CD4-positive, CD25-positive, alpha-beta regulatory T cell (primary cell): ENCODE measurements around the gene MAST4. TPM values are rescaled to one million over a fixed set of nuclear protein-coding genes. Genes with fewer than 3 reads are reported as not detected.

Experiments used
- ATAC-seq, 2 donors: fragments of 150-1000 bp; cut with Tn5 transposase; one replicate each; pipeline ENCODE4 v1.10.0; 2021; ENCODE audit warnings: low read depth in 2 of 2, moderate number of reproducible peaks in 2 of 2, moderate library complexity in 1 of 2
- DNase-seq, 3 donors: peaks; one replicate each; pipeline versions ENCODE4 v3.0.0 to v3.0.0-alpha.2; 2012 to 2022; ENCODE audit warnings: mixed read lengths in 1 of 3
- H3K27ac ChIP-seq: one replicate; pipeline ENCODE4 v1.7.0; 2013; ENCODE audit warnings: mild to moderate bottlenecking, low read length; ENCODE audit not compliant: insufficient read depth, poor library complexity, severe bottlenecking
- H3K27me3 ChIP-seq: one replicate; pipeline ENCODE4 v1.7.0; 2013; ENCODE audit warnings: low read length; ENCODE audit not compliant: control insufficient read depth, insufficient read depth
- H3K36me3 ChIP-seq: one replicate; pipeline ENCODE4 v1.7.0; 2013; ENCODE audit warnings: mild to moderate bottlenecking, low read length, moderate library complexity; ENCODE audit not compliant: control insufficient read depth, insufficient read depth
- H3K4me1 ChIP-seq: 2 replicates; pipeline ENCODE4 v1.7.0; 2013; ENCODE audit warnings: mild to moderate bottlenecking, low read length; ENCODE audit not compliant: insufficient read depth, control insufficient read depth, poor library complexity, severe bottlenecking
- H3K4me3 ChIP-seq: one replicate; pipeline ENCODE4 v1.7.0; 2013; ENCODE audit warnings: low read depth, mild to moderate bottlenecking, low read length, moderate library complexity
- H3K9me3 ChIP-seq, 2 experiments: 1 replicate in 1 of 2; 2 replicates in 1 of 2; pipeline ENCODE4 v1.7.0; 2013; ENCODE audit warnings: low read length in 2 of 2, mild to moderate bottlenecking in 1 of 2, moderate library complexity in 1 of 2; ENCODE audit not compliant: control insufficient read depth in 2 of 2
- H3K27ac Mint-ChIP-seq, 3 donors: one replicate each; pipeline ENCODE4 v1.8.0; 2020 to 2022; ENCODE audit warnings: mild to moderate bottlenecking in 3 of 3, mixed read lengths in 3 of 3, moderate library complexity in 2 of 3
- H3K27me3 Mint-ChIP-seq: one replicate; pipeline ENCODE4 v1.8.0; 2022; ENCODE audit warnings: mild to moderate bottlenecking, mixed read lengths
- H3K36me3 Mint-ChIP-seq: one replicate; pipeline ENCODE4 v1.8.0; 2020; ENCODE audit warnings: mixed read lengths
- H3K4me1 Mint-ChIP-seq, 4 donors: one replicate each; pipeline ENCODE4 v1.8.0; 2020 to 2022; ENCODE audit warnings: mixed read lengths in 4 of 4, mild to moderate bottlenecking in 1 of 4
- H3K4me3 Mint-ChIP-seq, 4 donors: one replicate each; pipeline ENCODE4 v1.8.0; 2020 to 2022; ENCODE audit warnings: mild to moderate bottlenecking in 4 of 4, mixed read lengths in 4 of 4, moderate library complexity in 3 of 4
- H3K9me3 Mint-ChIP-seq, 7 donors: one replicate each; pipeline ENCODE4 v1.8.0; 2020 to 2022; ENCODE audit warnings: mixed read lengths in 7 of 7, mild to moderate bottlenecking in 3 of 7, moderate library complexity in 2 of 7
- polyA plus RNA-seq, 4 donors: library from polyadenylated mRNA; unstranded; fragments of 300-500 nt; fragmentation: Illumina TruSeq; gene quantifications; one replicate each; pipeline ENCODE4 v1.2.3, GENCODE V29; 2021
- total RNA-seq: library from RNA; stranded (reverse); gene quantifications from one replicate; pipeline ENCODE4 v1.2.3, GENCODE V29; 2022

Gene MAST4
- total and polyA plus RNA-seq, 5 donors from 2014 or later: 11.7 to 54.1 (median 12.7) TPM

DNA sequence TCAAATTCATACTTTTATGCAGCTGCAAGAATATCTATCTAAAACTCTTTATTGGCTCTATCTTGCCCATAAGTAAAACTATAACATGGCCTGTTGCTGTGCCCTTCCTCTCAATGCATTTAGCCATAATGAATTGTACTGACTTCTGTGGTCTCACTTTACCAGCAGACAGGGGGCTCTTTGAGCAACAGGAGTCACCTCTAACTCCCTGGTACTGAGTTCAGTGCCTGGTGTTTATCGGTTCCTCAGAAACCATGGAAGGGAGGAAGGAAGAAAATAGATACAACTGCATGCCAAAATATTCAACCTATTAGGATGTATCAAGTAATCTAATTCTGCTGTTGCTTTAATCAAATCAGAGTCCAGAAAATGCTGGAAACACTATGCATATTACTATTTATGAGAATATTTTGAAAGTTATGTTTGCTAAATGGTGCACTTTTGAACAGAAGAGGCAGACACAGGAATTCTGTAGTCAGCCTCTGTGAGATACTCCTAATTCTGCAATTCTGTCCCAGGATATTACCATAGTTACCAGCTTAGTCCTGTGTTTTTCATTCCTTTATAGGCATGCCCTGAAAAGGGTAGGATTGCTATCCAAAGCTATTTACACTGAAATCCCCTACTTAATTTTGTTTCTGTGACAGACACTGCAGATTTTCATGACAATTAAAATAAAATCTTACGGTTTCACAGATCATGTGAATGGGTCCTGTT is 510.6 kb downstream of the MAST4 start:
- no peaks in the 10 kb centered on the region for H3K9me3 Mint-ChIP-seq
- no peak overlapping the region for H3K27ac ChIP-seq
- H3K36me3 Mint-ChIP-seq: peaks cover 67% of the 10 kb centered on the region
- no peak overlapping the region for H3K4me3 ChIP-seq
- no peak overlapping the region for H3K27ac Mint-ChIP-seq
- no peak for ATAC-seq
- H3K27me3 ChIP-seq: no peaks in the 10 kb centered on the region
- H3K9me3 ChIP-seq: no peaks in the 10 kb centered on the region
- H3K4me3 Mint-ChIP-seq: no peak overlapping the region
- H3K27me3 Mint-ChIP-seq: no peaks in the 10 kb centered on the region
- H3K36me3 ChIP-seq: peaks cover 73% of the 10 kb centered on the region
- H3K4me1 Mint-ChIP-seq: peaks cover 0 to 8% (median 0%) of the 10 kb centered on the region in 4 donors
- H3K4me1 ChIP-seq: no peaks in the 10 kb centered on the region
- DNase-seq: no peak

DNA sequence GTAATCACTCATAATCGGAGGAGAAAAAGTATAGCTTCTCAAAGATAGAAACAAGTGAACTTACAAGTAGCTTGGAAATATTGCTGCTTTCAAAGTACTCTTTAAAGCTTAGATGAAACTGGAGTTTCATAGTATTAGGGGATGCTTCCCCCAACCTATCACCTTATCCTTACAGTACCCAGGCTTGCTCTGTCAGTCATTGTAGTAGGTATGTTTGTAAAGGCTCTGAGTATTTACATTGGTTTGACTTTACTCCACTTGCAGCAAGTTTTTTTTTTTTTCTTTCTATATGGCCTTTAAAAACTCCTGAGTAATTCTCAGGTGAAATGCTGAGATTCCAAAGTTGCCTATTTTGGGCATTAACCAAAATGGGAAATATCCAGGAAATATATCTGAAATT is 515.6 kb downstream of the MAST4 start:
- Mint-ChIP-seq H3K27ac (no peak overlapping the region), H3K36me3 (peaks cover 55% of the 10 kb centered on the region)

DNA sequence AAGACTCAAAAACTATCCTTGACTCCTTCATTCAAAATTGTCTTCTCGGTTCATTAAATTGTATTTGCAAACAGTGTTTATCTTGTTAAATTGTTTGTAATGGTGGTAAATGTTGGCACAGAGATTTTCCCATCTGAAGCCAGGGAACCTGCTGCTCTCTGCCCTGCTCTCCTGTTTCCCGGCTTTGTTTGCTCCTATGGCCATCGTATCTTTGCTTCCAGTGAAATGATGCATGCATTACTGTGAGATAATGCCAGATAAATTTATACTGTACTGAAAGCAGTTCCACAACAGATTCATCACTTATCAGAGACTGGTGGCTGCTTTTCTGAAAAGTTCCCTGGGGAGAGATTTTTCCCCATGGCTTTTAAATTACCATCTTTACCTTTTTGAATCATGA is 519.1 kb downstream of the MAST4 start:
- no peak overlapping the region for H3K4me3 ChIP-seq
- DNase-seq (no peak), ATAC-seq (no peak)
- no peaks in the 10 kb centered on the region for H3K27me3 Mint-ChIP-seq
- peaks cover 62% of the 10 kb centered on the region for H3K36me3 ChIP-seq
- H3K27me3 ChIP-seq: no peaks in the 10 kb centered on the region
- peaks cover 0 to 2% (median 0%) of the 10 kb centered on the region in 7 donors for H3K9me3 Mint-ChIP-seq
- H3K4me1 ChIP-seq: no peaks in the 10 kb centered on the region
- H3K4me3 Mint-ChIP-seq: no peak overlapping the region
- no peak overlapping the region for H3K27ac ChIP-seq
- peaks cover 61% of the 10 kb centered on the region for H3K36me3 Mint-ChIP-seq
- H3K4me1 Mint-ChIP-seq: peaks cover 0 to 17% (median 0%) of the 10 kb centered on the region in 4 donors
- H3K9me3 ChIP-seq: no peaks in the 10 kb centered on the region
- H3K27ac Mint-ChIP-seq: no peak overlapping the region

More for the DNA sequence above, 515.6 kb downstream of the MAST4 start:
- Mint-ChIP-seq H3K9me3 (no peaks in the 10 kb centered on the region), H3K4me3 (no peak overlapping the region), H3K27me3 (no peaks in the 10 kb centered on the region), H3K4me1 (peaks cover 0 to 12% (median 0%) of the 10 kb centered on the region in 4 donors)
- Histone ChIP-seq H3K27me3 (no peaks in the 10 kb centered on the region), H3K27ac (no peak overlapping the region), H3K9me3 (no peaks in the 10 kb centered on the region), H3K4me1 (no peaks in the 10 kb centered on the region), H3K4me3 (no peak overlapping the region), H3K36me3 (peaks cover 54% of the 10 kb centered on the region)
- ATAC-seq (no peak), DNase-seq (no peak)

DNA sequence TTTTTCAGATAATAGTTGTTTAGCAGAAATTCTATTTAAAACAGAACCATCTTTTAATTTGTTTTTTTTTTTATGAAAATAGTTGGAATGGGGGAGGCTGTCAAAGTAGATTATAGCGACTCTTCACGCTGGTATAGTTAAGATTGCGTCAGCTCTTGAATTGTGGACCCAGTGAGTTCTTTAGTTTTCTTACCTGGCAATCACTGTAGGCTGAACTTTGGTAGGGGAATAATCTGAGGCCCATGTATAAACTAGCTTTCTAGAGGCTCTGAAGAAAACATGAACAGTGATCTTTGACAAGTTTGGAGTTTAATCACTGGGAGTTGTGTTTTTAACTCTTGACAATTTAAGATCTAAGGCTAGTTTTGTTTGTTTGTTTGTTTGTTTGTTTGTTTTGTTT is 519.6 kb downstream of the MAST4 start:
- Mint-ChIP-seq H3K27me3 (no peaks in the 10 kb centered on the region), H3K9me3 (peaks cover 0 to 2% (median 0%) of the 10 kb centered on the region in 7 donors), H3K4me3 (no peak overlapping the region), H3K36me3 (peaks cover 57% of the 10 kb centered on the region), H3K4me1 (peaks cover 0 to 17% (median 0%) of the 10 kb centered on the region in 4 donors), H3K27ac (peak overlapping the region in 1 of 3 donors; percentile 61)
- H3K36me3 ChIP-seq: peaks cover 66% of the 10 kb centered on the region
- no peak for ATAC-seq
- no peaks in the 10 kb centered on the region for H3K9me3 ChIP-seq
- no peaks in the 10 kb centered on the region for H3K4me1 ChIP-seq
- no peak overlapping the region for H3K27ac ChIP-seq
- no peak for DNase-seq
- H3K4me3 ChIP-seq: no peak overlapping the region
- H3K27me3 ChIP-seq: no peaks in the 10 kb centered on the region

DNA sequence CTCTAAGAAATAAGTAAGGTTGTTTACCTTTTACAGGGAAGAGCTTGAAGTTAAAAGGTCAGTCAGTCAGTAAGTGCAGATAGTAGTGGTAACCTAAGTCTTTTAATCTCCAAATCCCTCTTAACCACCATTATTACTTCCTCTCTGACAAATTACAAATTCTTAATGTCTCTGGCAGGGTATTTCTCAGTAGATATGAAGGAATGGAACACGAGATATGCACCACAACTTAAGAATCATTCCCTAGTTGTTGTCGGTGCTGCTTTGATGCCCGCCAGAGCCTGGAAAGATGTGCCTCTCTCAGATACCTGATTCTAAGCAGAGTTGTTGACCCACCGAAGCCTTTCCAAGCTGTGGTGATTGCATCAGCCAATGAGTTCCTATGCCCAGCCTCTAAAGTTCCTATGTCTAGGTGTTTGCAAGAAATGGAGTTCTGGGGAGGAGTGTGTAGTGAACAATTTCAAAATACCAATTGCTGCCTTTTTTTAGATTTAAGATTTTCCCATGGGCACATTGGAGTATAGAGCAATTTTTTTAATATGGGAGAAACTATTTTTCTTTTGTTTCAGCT is 521.9 kb downstream of the MAST4 start:
- Mint-ChIP-seq H3K4me1 (peaks cover 0 to 17% (median under 1%) of the 10 kb centered on the region in 4 donors), H3K27me3 (no peaks in the 10 kb centered on the region), H3K27ac (no peak overlapping the region), H3K36me3 (peaks cover 59% of the 10 kb centered on the region), H3K4me3 (no peak overlapping the region), H3K9me3 (peaks cover 0 to 2% (median 0%) of the 10 kb centered on the region in 7 donors)
- H3K9me3 ChIP-seq: no peaks in the 10 kb centered on the region
- H3K27ac ChIP-seq: no peak overlapping the region
- peaks cover 69% of the 10 kb centered on the region for H3K36me3 ChIP-seq
- DNase-seq (no peak), ATAC-seq (no peak)
- H3K27me3 ChIP-seq: no peaks in the 10 kb centered on the region
- H3K4me3 ChIP-seq: no peak overlapping the region
- H3K4me1 ChIP-seq: no peaks in the 10 kb centered on the region

DNA sequence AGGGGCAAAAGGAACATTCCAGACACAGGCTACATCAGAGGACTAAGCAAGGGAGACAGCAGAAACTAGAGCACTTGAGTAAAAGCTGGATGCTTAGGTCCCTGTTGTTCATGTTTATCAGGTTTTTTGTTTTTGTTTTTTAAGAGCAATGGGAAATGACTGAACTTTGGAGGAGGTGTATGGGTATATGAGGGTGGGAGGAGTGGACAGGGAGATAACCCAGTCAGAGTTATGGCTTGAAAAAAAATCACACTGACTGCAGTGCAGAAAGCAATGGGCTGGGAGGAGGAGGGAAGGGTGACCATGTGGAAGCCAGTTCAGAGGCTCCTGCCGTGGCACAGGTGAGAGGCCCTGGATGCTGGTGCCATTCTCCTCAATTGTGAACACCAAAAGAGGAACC is 522.8 kb downstream of the MAST4 start:
- H3K9me3 Mint-ChIP-seq: peaks cover 0 to 2% (median 0%) of the 10 kb centered on the region in 7 donors
- no peaks in the 10 kb centered on the region for H3K27me3 ChIP-seq
- DNase-seq (no peak), ATAC-seq (no peak)
- H3K9me3 ChIP-seq: no peaks in the 10 kb centered on the region
- H3K27ac Mint-ChIP-seq: no peak overlapping the region
- H3K27ac ChIP-seq: no peak overlapping the region
- no peaks in the 10 kb centered on the region for H3K27me3 Mint-ChIP-seq
- H3K4me3 ChIP-seq: no peak overlapping the region
- H3K4me3 Mint-ChIP-seq: no peak overlapping the region
- H3K4me1 Mint-ChIP-seq: peaks cover 0 to 10% (median under 1%) of the 10 kb centered on the region in 4 donors
- H3K36me3 ChIP-seq: peaks cover 70% of the 10 kb centered on the region
- H3K4me1 ChIP-seq: no peaks in the 10 kb centered on the region
- H3K36me3 Mint-ChIP-seq: peaks cover 55% of the 10 kb centered on the region

DNA sequence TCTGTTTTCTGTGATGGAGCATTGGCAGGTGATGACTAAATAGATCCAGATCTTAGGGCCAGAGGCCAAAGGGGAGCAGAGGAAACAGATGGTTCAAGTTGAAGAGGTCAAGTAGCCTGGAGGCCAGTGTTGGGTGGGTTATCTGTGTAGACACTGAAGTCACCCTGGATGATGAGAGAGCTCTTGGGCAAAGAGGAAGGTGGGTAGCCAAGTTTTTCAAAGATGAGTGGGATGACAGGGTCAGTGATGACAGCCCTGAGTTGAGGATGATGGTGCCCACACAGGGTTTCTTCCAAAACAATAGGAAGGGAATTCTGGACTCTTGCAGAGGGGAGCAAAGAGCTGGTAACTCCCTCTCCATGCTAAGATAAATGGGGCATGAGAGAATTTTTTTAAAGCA is 523.8 kb downstream of the MAST4 start:
- no peak overlapping the region for H3K4me3 ChIP-seq
- Mint-ChIP-seq H3K27me3 (no peaks in the 10 kb centered on the region), H3K4me3 (no peak overlapping the region), H3K36me3 (peaks cover 61% of the 10 kb centered on the region), H3K9me3 (peaks cover 0 to 2% (median 0%) of the 10 kb centered on the region in 7 donors), H3K27ac (peak overlapping the region in 2 of 3 donors; percentile 17 to 31), H3K4me1 (peaks cover 0 to 10% (median 2%) of the 10 kb centered on the region in 4 donors)
- H3K9me3 ChIP-seq: no peaks in the 10 kb centered on the region
- no peaks in the 10 kb centered on the region for H3K4me1 ChIP-seq
- DNase-seq (no peak), ATAC-seq (no peak)
- H3K27ac ChIP-seq: no peak overlapping the region
- H3K27me3 ChIP-seq: no peaks in the 10 kb centered on the region
- H3K36me3 ChIP-seq: peaks cover 67% of the 10 kb centered on the region
